T-cell (primary cell): ENCODE results near the gene MTHFR. TPM values are rescaled to one million over a fixed set of nuclear protein-coding genes. Genes with fewer than 3 reads are reported as not detected.

Experiments used
- ATAC-seq, 4 experiments: fragments of 200-7000 bp in 3 of 4; fragments of 150-1000 bp in 1 of 4; cut with Tn5 transposase; replicated peaks in 1 of 4; 1 replicate in 3 of 4; 2 replicates in 1 of 4; pipeline ENCODE4 v1.10.0; 2021; ENCODE audit warnings: moderate library complexity in 3 of 4, mild to moderate bottlenecking in 2 of 4, moderate number of reproducible peaks in 1 of 4
- CTCF ChIA-PET, 2 donors: fragments of 300-600 bp; sonication (Branson Sonifier 250); formaldehyde crosslinking; loops; one replicate each; lab custom pipeline; 2022; ENCODE audit warnings: antibody characterized with exemption in 2 of 2; lab: Charles Lee
- POLR2A ChIA-PET, 2 donors: fragments of 300-600 bp; sonication (Branson Sonifier 250); formaldehyde crosslinking; loops; one replicate each; lab custom pipeline; 2022; ENCODE audit warnings: antibody characterized with exemption in 2 of 2; lab: Charles Lee
- DNase-seq, 35 experiments: peaks; one replicate each; pipeline versions ENCODE4 v3.0.0 to v3.0.0-alpha.2; 2013 to 2023
- H3K27ac ChIP-seq: one replicate; pipeline ENCODE4 v1.5.1; 2013; ENCODE audit warnings: low read length
- H3K27me3 ChIP-seq, 2 experiments: replicated peaks in 1 of 2; 1 replicate in 1 of 2; 2 replicates in 1 of 2; pipeline versions ENCODE4 v1.6.1 to v1.7.0; 2013; ENCODE audit warnings: low read length in 1 of 2, mixed read lengths in 1 of 2; ENCODE audit not compliant: control insufficient read depth in 2 of 2, insufficient read depth in 2 of 2; ENCODE audit errors: extremely low read depth in 1 of 2
- H3K36me3 ChIP-seq, 2 donors: 1 replicate in 1 of 2; 2 replicates in 1 of 2; pipeline versions ENCODE4 v1.6.1 to v1.7.0; 2013; ENCODE audit warnings: low read length in 1 of 2; ENCODE audit not compliant: control insufficient read depth in 2 of 2, insufficient read depth in 1 of 2; ENCODE audit errors: extremely low read depth in 1 of 2
- H3K4me1 ChIP-seq, 2 experiments: 1 replicate in 1 of 2; 2 replicates in 1 of 2; pipeline versions ENCODE4 v1.6.1 to v1.7.0; 2013; ENCODE audit warnings: low read length in 2 of 2, mixed read lengths in 1 of 2; ENCODE audit not compliant: insufficient read depth in 2 of 2, control insufficient read depth in 1 of 2; ENCODE audit errors: extremely low read depth in 1 of 2
- H3K4me3 ChIP-seq, 2 donors: 1 replicate in 1 of 2; 2 replicates in 1 of 2; pipeline versions ENCODE4 v1.5.1 to v1.7.0; 2013; ENCODE audit warnings: mild to moderate bottlenecking in 2 of 2, low read length in 1 of 2, moderate library complexity in 1 of 2; ENCODE audit not compliant: control insufficient read depth in 1 of 2; ENCODE audit errors: extremely low read depth in 1 of 2
- H3K9me3 ChIP-seq: 2 replicates; pipeline ENCODE4 v1.7.0; 2013
- H3K27ac Mint-ChIP-seq, 2 donors: one replicate each; pipeline ENCODE4 v1.8.0; 2020 to 2021; ENCODE audit warnings: mild to moderate bottlenecking in 2 of 2, mixed read lengths in 2 of 2
- H3K27me3 Mint-ChIP-seq, 2 donors: one replicate each; pipeline ENCODE4 v1.8.0; 2021 to 2022; ENCODE audit warnings: mixed read lengths in 2 of 2
- H3K36me3 Mint-ChIP-seq: one replicate; pipeline ENCODE4 v1.8.0; 2021; ENCODE audit warnings: mixed read lengths
- H3K4me1 Mint-ChIP-seq, 3 donors: one replicate each; pipeline ENCODE4 v1.8.0; 2020 to 2022; ENCODE audit warnings: mixed read lengths in 3 of 3, mild to moderate bottlenecking in 1 of 3
- H3K4me3 Mint-ChIP-seq, 3 donors: one replicate each; pipeline ENCODE4 v1.8.0; 2020 to 2022; ENCODE audit warnings: mild to moderate bottlenecking in 3 of 3, mixed read lengths in 3 of 3, moderate library complexity in 3 of 3
- H3K9me3 Mint-ChIP-seq, 3 donors: one replicate each; pipeline ENCODE4 v1.8.0; 2020 to 2022; ENCODE audit warnings: mixed read lengths in 3 of 3
- WGBS: methylation state at CpG from one replicate; pipeline ENCODE4 v1.1.5; 2013; ENCODE audit warnings: missing lambda C conversion rate; ENCODE audit not compliant: insufficient coverage; 5-methylcytosine and 5-hydroxymethylcytosine counted together
- total RNA-seq, 35 experiments: library from RNA in 6 of 35; stranded (reverse) in 6 of 35; fragments of 120-200 nt in 1 of 35; gene quantifications; one replicate each; pipeline versions ENCODE4 v1.2.1 to v1.2.4 and lab custom pipeline; 2013 to 2026

The MTHFR gene
- total RNA-seq, 5 donors from 2014 or later (not counting 1 experiment from before 2014, with no cell fraction given): 40.2 to 62.2 (median 48.2) TPM

- POLR2A ChIA-PET: no interaction called here
- H3K4me3 ChIP-seq: no peak overlapping the region
- Mint-ChIP-seq H3K9me3 (no peaks in the 10 kb centered on the region), H3K4me1 (peaks cover 32 to 40% (median 36%) of the 10 kb centered on the region in 3 donors), H3K36me3 (peaks cover 19% of the 10 kb centered on the region), H3K27me3 (no peaks in the 10 kb centered on the region), H3K4me3 (no peak overlapping the region), H3K27ac (no peak overlapping the region)
- ATAC-seq (no peak), DNase-seq (no peak)
- no peaks in the 10 kb centered on the region for H3K27me3 ChIP-seq
- H3K9me3 ChIP-seq: no peaks in the 10 kb centered on the region
- WGBS: 100% methylated on average over 2 of the region's 8 CpGs
- H3K27ac ChIP-seq: no peak overlapping the region
- peaks cover 2 to 46% of the 10 kb centered on the region in 2 donors for H3K36me3 ChIP-seq
- peaks cover 12 to 34% of the 10 kb centered on the region in 2 experiments for H3K4me1 ChIP-seq
- CTCF ChIA-PET: no interaction called here
Measured at GRCh38 chr1:11800391-11800755, 5.4 kb downstream of the MTHFR start.

GRCh38 chr1:11799896-11800295 lies 5.9 kb downstream of the MTHFR start:
- H3K27ac ChIP-seq: no peak overlapping the region
- Mint-ChIP-seq H3K27ac (no peak overlapping the region), H3K4me3 (no peak overlapping the region), H3K4me1 (peaks cover 30 to 37% (median 33%) of the 10 kb centered on the region in 3 donors), H3K36me3 (peaks cover 22% of the 10 kb centered on the region), H3K27me3 (no peaks in the 10 kb centered on the region), H3K9me3 (no peaks in the 10 kb centered on the region)
- H3K36me3 ChIP-seq: peaks cover 4 to 51% of the 10 kb centered on the region in 2 donors
- no peaks in the 10 kb centered on the region for H3K27me3 ChIP-seq
- H3K9me3 ChIP-seq: no peaks in the 10 kb centered on the region
- POLR2A ChIA-PET: no interaction called here
- peaks cover 9 to 29% of the 10 kb centered on the region in 2 experiments for H3K4me1 ChIP-seq
- H3K4me3 ChIP-seq: no peak overlapping the region
- 98% methylated on average over 7 of the region's 9 CpGs for WGBS
- CTCF ChIA-PET: no interaction called here
- ATAC-seq (no peak), DNase-seq (no peak)

GRCh38 chr1:11799099-11799498 lies 6.7 kb downstream of the MTHFR start:
- Mint-ChIP-seq H3K4me1 (peaks cover 23 to 29% (median 25%) of the 10 kb centered on the region in 3 donors), H3K36me3 (peaks cover 29% of the 10 kb centered on the region), H3K4me3 (no peak overlapping the region), H3K27me3 (no peaks in the 10 kb centered on the region), H3K9me3 (no peaks in the 10 kb centered on the region), H3K27ac (no peak overlapping the region)
- WGBS: 100% methylated on average over 3 of the region's 5 CpGs
- ATAC-seq: no peak
- Histone ChIP-seq H3K27ac (no peak overlapping the region), H3K4me1 (peaks cover 3 to 21% of the 10 kb centered on the region in 2 experiments), H3K9me3 (no peaks in the 10 kb centered on the region), H3K27me3 (no peaks in the 10 kb centered on the region), H3K36me3 (peaks cover 8 to 59% of the 10 kb centered on the region in 2 donors), H3K4me3 (no peak overlapping the region)
- ChIA-PET POLR2A (no interaction called here), CTCF (interaction anchor here in 1 of 2 donors (0.7 kb wide), 1 partner anchor 15 kb away, joined by 4 read pairs; no protein-coding TSS in a partner anchor)
- DNase-seq: no peak

GRCh38 chr1:11797525-11798216 lies 8.1 kb downstream of the MTHFR start:
- ChIA-PET CTCF (interaction anchor here in 1 of 2 donors (0.6 kb wide), 1 partner anchor 647 kb away, joined by 3 read pairs; no protein-coding TSS in a partner anchor), POLR2A (interaction anchor here (0.5 to 0.7 kb wide), 2 partner anchors 13 to 670 kb away, joined by 3 read pairs; no protein-coding TSS in a partner anchor)
- ATAC-seq (no peak), DNase-seq (no peak)
- no peaks in the 10 kb centered on the region for H3K27me3 Mint-ChIP-seq
- H3K36me3 Mint-ChIP-seq: peaks cover 29% of the 10 kb centered on the region
- Histone ChIP-seq H3K27me3 (no peaks in the 10 kb centered on the region), H3K27ac (no peak overlapping the region), H3K4me3 (no peak overlapping the region), H3K36me3 (peaks cover 9 to 70% of the 10 kb centered on the region in 2 donors), H3K9me3 (no peaks in the 10 kb centered on the region), H3K4me1 (peaks cover 0 to 7% of the 10 kb centered on the region in 2 experiments)
- no peak overlapping the region for H3K4me3 Mint-ChIP-seq
- H3K27ac Mint-ChIP-seq: no peak overlapping the region
- peaks cover 10 to 16% (median 10%) of the 10 kb centered on the region in 3 donors for H3K4me1 Mint-ChIP-seq
- 100% methylated on average over 1 of the region's 6 CpGs for WGBS
- no peaks in the 10 kb centered on the region for H3K9me3 Mint-ChIP-seq

- no peak overlapping the region for H3K27ac ChIP-seq
- no peak overlapping the region for H3K4me3 ChIP-seq
- no peaks in the 10 kb centered on the region for H3K27me3 Mint-ChIP-seq
- no peak for ATAC-seq
- no peak overlapping the region for H3K4me3 Mint-ChIP-seq
- ChIA-PET POLR2A (no interaction called here), CTCF (no interaction called here)
- 98% methylated on average over 13 of the region's 15 CpGs for WGBS
- peaks cover 0 to 2% (median 0%) of the 10 kb centered on the region in 3 donors for H3K4me1 Mint-ChIP-seq
- DNase-seq: no peak
- H3K9me3 ChIP-seq: no peaks in the 10 kb centered on the region
- no peaks in the 10 kb centered on the region for H3K9me3 Mint-ChIP-seq
- H3K4me1 ChIP-seq: no peaks in the 10 kb centered on the region
- H3K27ac Mint-ChIP-seq: no peak overlapping the region
- no peaks in the 10 kb centered on the region for H3K27me3 ChIP-seq
- peaks cover 9 to 75% of the 10 kb centered on the region in 2 donors for H3K36me3 ChIP-seq
- peaks cover 38% of the 10 kb centered on the region for H3K36me3 Mint-ChIP-seq
Measured at GRCh38 chr1:11796036-11796828, 9.5 kb downstream of the MTHFR start.

- 96% methylated on average over 12 of the region's 14 CpGs for WGBS
- Mint-ChIP-seq H3K4me1 (no peaks in the 10 kb centered on the region), H3K36me3 (peaks cover 37% of the 10 kb centered on the region), H3K27ac (no peak overlapping the region), H3K4me3 (no peak overlapping the region), H3K27me3 (no peaks in the 10 kb centered on the region), H3K9me3 (no peaks in the 10 kb centered on the region)
- CTCF ChIA-PET: no interaction called here
- Histone ChIP-seq H3K27ac (no peak overlapping the region), H3K4me3 (no peak overlapping the region), H3K27me3 (no peaks in the 10 kb centered on the region), H3K9me3 (no peaks in the 10 kb centered on the region), H3K4me1 (no peaks in the 10 kb centered on the region), H3K36me3 (peaks cover 9 to 68% of the 10 kb centered on the region in 2 donors)
- DNase-seq (no peak), ATAC-seq (no peak)
- POLR2A ChIA-PET: no interaction called here
Measured at GRCh38 chr1:11795238-11795890, 10.4 kb downstream of the MTHFR start.
